Ammon's horn (tissue), 1 donor: ENCODE measurements around the gene DLK2.
"Not testable (repeated sequence)": the region's sequence is repeated elsewhere in the genome, so short reads cannot be mapped to it uniquely, and the experiment has no call there.

Experiments
- DNase-seq: peaks from one replicate; pipeline ENCODE4 v3.0.0-alpha.2; 2016; ENCODE audit warnings: low spot score

DLK2 gene

GRCh38 chr6:43455531-43456428, at the start of gene DLK2:
Gene DLK2 (minus strand): TSS chr6:43455548. CDS start chr6:43454825, 723 bp downstream.
- DNase-seq: peak; percentile 40

- DNase-seq: no peak
Measured at GRCh38 chr6:43503443-43503842, 48.1 kb upstream of the DLK2 start.

GRCh38 chr6:43502666-43503065, 47.3 kb upstream of the DLK2 start:
- DNase-seq: no peak

GRCh38 chr6:43500921-43501320, 45.6 kb upstream of the DLK2 start:
- DNase-seq: no peak

GRCh38 chr6:43499028-43499815, 43.9 kb upstream of the DLK2 start:
- DNase-seq: no peak

GRCh38 chr6:43498291-43498690, 42.9 kb upstream of the DLK2 start:
- DNase-seq: not testable (repeated sequence)

- no peak for DNase-seq
Measured at GRCh38 chr6:43497689-43498088, 42.3 kb upstream of the DLK2 start.

- no peak for DNase-seq
Measured at GRCh38 chr6:43497129-43497396, 41.7 kb upstream of the DLK2 start.

GRCh38 chr6:43496370-43497128, 41.2 kb upstream of the DLK2 start:
- peak; percentile 65 for DNase-seq

GRCh38 chr6:43495409-43495941, 40.1 kb upstream of the DLK2 start:
- DNase-seq: no peak

GRCh38 chr6:43494766-43495165, 39.4 kb upstream of the DLK2 start:
- DNase-seq: no peak

- DNase-seq: no peak
Measured at GRCh38 chr6:43494321-43494720, 39.0 kb upstream of the DLK2 start.

- no peak for DNase-seq
Measured at GRCh38 chr6:43493833-43494232, 38.5 kb upstream of the DLK2 start.

- DNase-seq: no peak
Measured at GRCh38 chr6:43493230-43493629, 37.9 kb upstream of the DLK2 start.

GRCh38 chr6:43492673-43493072, 37.3 kb upstream of the DLK2 start:
- DNase-seq: no peak

GRCh38 chr6:43491750-43492661, 36.7 kb upstream of the DLK2 start:
- DNase-seq: peak; percentile 95

- no peak for DNase-seq
Measured at GRCh38 chr6:43490523-43490939, 35.2 kb upstream of the DLK2 start.

- peak; percentile 99 for DNase-seq
Measured at GRCh38 chr6:43489277-43490072, 34.1 kb upstream of the DLK2 start.

GRCh38 chr6:43488667-43489276, 33.4 kb upstream of the DLK2 start:
- no peak for DNase-seq
